Kidney (tissue), 14 donors: ENCODE results near the gene KHDRBS2. TPM values are rescaled to one million over a fixed set of nuclear protein-coding genes. Genes with fewer than 3 reads are reported as not detected.

Source experiments
- DNase-seq, 5 donors: peaks; one replicate each; pipeline ENCODE4 v3.0.0-alpha.2; 2013 to 2020
- FAIRE-seq: peaks from 2 replicates; lab custom pipeline; 2012; peaks lifted over from hg19 to GRCh38; lab: Jason Lieb, UNC
- H3K27ac ChIP-seq, 2 donors: one replicate each; pipeline ENCODE4 v1.7.0; 2013; ENCODE audit warnings: low read depth in 2 of 2, low read length in 2 of 2, inconsistent platforms in 1 of 2
- H3K27me3 ChIP-seq: one replicate; pipeline ENCODE4 v1.7.1; 2013; ENCODE audit warnings: low read length, inconsistent platforms; ENCODE audit not compliant: control insufficient read depth, insufficient read depth
- H3K36me3 ChIP-seq, 3 donors: one replicate each; pipeline versions ENCODE4 v1.7.0 to v1.7.1; 2013; ENCODE audit warnings: low read length in 3 of 3, control low read depth in 1 of 3, inconsistent platforms in 1 of 3; ENCODE audit not compliant: insufficient read depth in 3 of 3, control insufficient read depth in 2 of 3
- H3K4me1 ChIP-seq, 3 donors: one replicate each; pipeline versions ENCODE4 v1.7.0 to v1.7.1; 2013; ENCODE audit warnings: low read length in 3 of 3, inconsistent platforms in 1 of 3, low read depth in 1 of 3; ENCODE audit not compliant: control insufficient read depth in 2 of 3, insufficient read depth in 2 of 3
- H3K4me3 ChIP-seq, 3 donors: one replicate each; pipeline versions ENCODE4 v1.7.0 to v1.8.1; 2013; ENCODE audit warnings: low read length in 3 of 3, control low read depth in 1 of 3, inconsistent platforms in 1 of 3
- H3K9ac ChIP-seq, 3 donors: one replicate each; pipeline versions ENCODE4 v1.7.0 to v1.7.1; 2013; ENCODE audit warnings: low read length in 3 of 3, control low read depth in 1 of 3, inconsistent platforms in 1 of 3
- H3K9me3 ChIP-seq, 3 donors: one replicate each; pipeline versions ENCODE4 v1.7.0 to v1.7.1; 2013; ENCODE audit warnings: low read length in 3 of 3, control low read depth in 1 of 3, inconsistent platforms in 1 of 3; ENCODE audit not compliant: control insufficient read depth in 2 of 3, insufficient read depth in 1 of 3
- intact Hi-C: fragments of 100-400 bp; cut with DNase I; formaldehyde crosslinking; loops from one replicate; pipeline ENCODE4 v1.11.1; 2022
- polyA plus RNA-seq: library from polyadenylated mRNA; stranded (reverse); fragments of 350-450 nt; fragmentation: Illumina TruSeq; extraction: RNeasy Lipid Tissue Mini Kit (QIAGEN cat#74804); gene quantifications from one replicate; pipeline ENCODE4 v1.2.3, GENCODE V29; 2014; ENCODE audit warnings: low read depth, low replicate concordance; ENCODE audit not compliant: insufficient read depth
- total RNA-seq: library from RNA; stranded (reverse); fragmentation: NEBNext Ultra II Directional; extraction: Animal tissue kit (Norgen Biotek cat#: 25700); gene quantifications from one replicate; pipeline ENCODE4 v1.2.1, GENCODE V29; 2021
- TF ChIP-seq, protein P1 (sequence below): IDR thresholded peaks from 3 replicates; pipeline ENCODE4 v1.5.1; 2012; ENCODE audit warnings: mild to moderate bottlenecking, moderate library complexity, borderline replicate concordance; ENCODE audit not compliant: insufficient read depth; ENCODE audit errors: extremely low read depth
- donor health status: control.
- donor health status: control.
- donor health status: control.
- donor health status: control.
- donor health status: control.
- donor health status: DM: yes; HTN: yes; CAD: no.
- donor health status: Normal renal cell carcinoma (clear cell type).

KHDRBS2 gene
- total and polyA plus RNA-seq, 2 donors from 2014 or later = 0.76 TPM; not detected in 1

- TF ChIP-seq, protein P1, sequence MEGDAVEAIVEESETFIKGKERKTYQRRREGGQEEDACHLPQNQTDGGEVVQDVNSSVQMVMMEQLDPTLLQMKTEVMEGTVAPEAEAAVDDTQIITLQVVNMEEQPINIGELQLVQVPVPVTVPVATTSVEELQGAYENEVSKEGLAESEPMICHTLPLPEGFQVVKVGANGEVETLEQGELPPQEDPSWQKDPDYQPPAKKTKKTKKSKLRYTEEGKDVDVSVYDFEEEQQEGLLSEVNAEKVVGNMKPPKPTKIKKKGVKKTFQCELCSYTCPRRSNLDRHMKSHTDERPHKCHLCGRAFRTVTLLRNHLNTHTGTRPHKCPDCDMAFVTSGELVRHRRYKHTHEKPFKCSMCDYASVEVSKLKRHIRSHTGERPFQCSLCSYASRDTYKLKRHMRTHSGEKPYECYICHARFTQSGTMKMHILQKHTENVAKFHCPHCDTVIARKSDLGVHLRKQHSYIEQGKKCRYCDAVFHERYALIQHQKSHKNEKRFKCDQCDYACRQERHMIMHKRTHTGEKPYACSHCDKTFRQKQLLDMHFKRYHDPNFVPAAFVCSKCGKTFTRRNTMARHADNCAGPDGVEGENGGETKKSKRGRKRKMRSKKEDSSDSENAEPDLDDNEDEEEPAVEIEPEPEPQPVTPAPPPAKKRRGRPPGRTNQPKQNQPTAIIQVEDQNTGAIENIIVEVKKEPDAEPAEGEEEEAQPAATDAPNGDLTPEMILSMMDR = no peak
Observed at GRCh38 chr6:62162858-62163257, 123.2 kb downstream of the KHDRBS2 start.

DNA sequence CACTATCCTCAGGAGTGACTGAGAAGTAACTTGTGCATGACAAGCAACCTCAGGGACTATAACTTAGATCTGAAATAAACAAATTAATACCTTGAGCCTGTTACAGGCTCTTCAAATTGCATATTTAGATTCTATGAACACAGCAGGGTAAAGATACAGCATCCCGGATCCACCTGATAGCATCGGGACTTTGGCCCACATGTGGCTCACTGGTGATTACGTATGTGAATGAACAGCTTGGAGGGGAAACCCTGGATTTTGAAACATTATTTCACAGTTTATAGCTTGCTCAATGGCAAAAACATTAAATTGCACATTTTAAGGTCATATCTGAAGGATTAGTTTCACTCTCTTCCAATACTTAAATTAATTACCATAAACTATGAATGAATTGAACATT, 133.2 kb downstream of the KHDRBS2 start:
- Histone ChIP-seq H3K36me3 (no peaks in the 10 kb centered on the region), H3K27ac (no peak overlapping the region), H3K27me3 (no peaks in the 10 kb centered on the region), H3K9ac (no peak overlapping the region), H3K9me3 (no peaks in the 10 kb centered on the region), H3K4me1 (no peaks in the 10 kb centered on the region), H3K4me3 (no peak overlapping the region)
- TF ChIP-seq, protein P1 = no peak
- FAIRE-seq (no peak), DNase-seq (no peak)
- intact Hi-C loops = no loop called here

More at GRCh38 chr6:62162858-62163257, 123.2 kb downstream of the KHDRBS2 start:
- DNase-seq (no peak), FAIRE-seq (no peak)
- no peaks in the 10 kb centered on the region for H3K36me3 ChIP-seq
- no peak overlapping the region for H3K4me3 ChIP-seq
- peaks cover 0 to 11% (median 0%) of the 10 kb centered on the region in 3 donors for H3K9me3 ChIP-seq
- H3K27me3 ChIP-seq = no peaks in the 10 kb centered on the region
- intact Hi-C loops = no loop called here
- H3K27ac ChIP-seq = no peak overlapping the region
- H3K9ac ChIP-seq = no peak overlapping the region
- H3K4me1 ChIP-seq = no peaks in the 10 kb centered on the region

- no peak overlapping the region for H3K4me3 ChIP-seq
- TF ChIP-seq, protein P1 = peak; percentile 60
Observed at GRCh38 chr6:62150048-62150663, 135.9 kb downstream of the KHDRBS2 start.

More at GRCh38 chr6:62150048-62150663, 135.9 kb downstream of the KHDRBS2 start:
- intact Hi-C loops = no loop called here
- H3K4me1 ChIP-seq = no peaks in the 10 kb centered on the region
- H3K9me3 ChIP-seq = no peaks in the 10 kb centered on the region
- DNase-seq (peak in 3 of 5 donors; percentile 17 to 63 (median 37)), FAIRE-seq (peak; percentile 19)
- no peaks in the 10 kb centered on the region for H3K36me3 ChIP-seq
- no peak overlapping the region for H3K27ac ChIP-seq
- no peak overlapping the region for H3K9ac ChIP-seq
- no peaks in the 10 kb centered on the region for H3K27me3 ChIP-seq
